Sigmoid colon (tissue), 7 donors: ENCODE results near the gene MRPL49. TPM values are rescaled to one million over a fixed set of nuclear protein-coding genes. Genes with fewer than 3 reads are reported as not detected.
"Not testable (repeated sequence)": the region's sequence is repeated elsewhere in the genome, so short reads cannot be mapped to it uniquely, and the experiment has no call there.

Source experiments
- DNase-seq: peaks from one replicate; pipeline ENCODE4 v3.0.0-alpha.2; 2019
- H3K27ac ChIP-seq, 4 donors: fragments of 200-600 bp; sonication (generic); one replicate each; pipeline ENCODE4 v1.5.1; 2016 to 2019; ENCODE audit warnings: mild to moderate bottlenecking in 1 of 4
- H3K27me3 ChIP-seq, 3 donors: fragments of 200-600 bp; sonication (generic); one replicate each; pipeline ENCODE4 v1.5.1; 2019; ENCODE audit warnings: mild to moderate bottlenecking in 1 of 3
- H3K36me3 ChIP-seq, 4 donors: fragments of 200-600 bp; sonication (generic); one replicate each; pipeline ENCODE4 v1.5.1; 2016 to 2019
- H3K4me1 ChIP-seq, 4 donors: fragments of 200-600 bp; sonication (generic); one replicate each; pipeline ENCODE4 v1.5.1; 2017 to 2019
- H3K4me3 ChIP-seq, 4 donors: fragments of 200-600 bp; sonication (generic); one replicate each; pipeline ENCODE4 v1.5.1; 2017 to 2019; ENCODE audit warnings: mild to moderate bottlenecking in 2 of 4, moderate library complexity in 1 of 4
- H3K9me3 ChIP-seq, 4 donors: fragments of 200-600 bp in 3 of 4; sonication (generic) in 3 of 4; one replicate each; pipeline versions ENCODE4 v1.5.1 to v1.6.1; 2013 to 2019
- CTCF ChIP-seq, 4 experiments: fragments of 450-650 bp in 3 of 4; fragments of 200-600 bp in 1 of 4; IDR thresholded peaks; one replicate each; pipeline ENCODE4 v1.5.1; 2016 to 2019; ENCODE audit warnings: antibody characterized with exemption in 4 of 4, mild to moderate bottlenecking in 3 of 4, moderate library complexity in 2 of 4
- EP300 ChIP-seq, 4 donors: sonication (generic); formaldehyde crosslinking; IDR thresholded peaks; one replicate each; pipeline ENCODE4 v1.6.1; 2017; ENCODE audit warnings: antibody characterized with exemption in 4 of 4
- POLR2A ChIP-seq, 2 donors: fragments of 450-650 bp; IDR thresholded peaks; one replicate each; pipeline ENCODE4 v1.6.1; 2016; ENCODE audit warnings: antibody characterized with exemption in 2 of 2, mild to moderate bottlenecking in 2 of 2, moderate library complexity in 2 of 2
- POLR2AphosphoS5 ChIP-seq, 4 donors: sonication (generic); formaldehyde crosslinking; IDR thresholded peaks; one replicate each; pipeline ENCODE4 v1.6.1; 2017; ENCODE audit warnings: antibody characterized with exemption in 4 of 4
- WGBS, 2 donors: extraction: QIAGEN DNeasy Blood & Tissue Kit; methylation state at CpG; one replicate each; pipeline ENCODE4 v1.1.7; 2013; 5-methylcytosine and 5-hydroxymethylcytosine counted together
- intact Hi-C: fragments of 100-400 bp; cut with DNase I; formaldehyde crosslinking; loops from one replicate; pipeline ENCODE4 v1.15.1; 2023
- polyA plus RNA-seq, 3 donors: library from polyadenylated mRNA; stranded (reverse); fragments of 200-250 nt; gene quantifications; one replicate each; pipeline ENCODE4 v1.2.3, GENCODE V29; 2013
- total RNA-seq, 4 donors: library from RNA; depleted of rRNA; stranded (reverse); fragments of >200 nt; gene quantifications; one replicate each; pipeline ENCODE4 v1.1.0, GENCODE V29; 2016
- donor health status: healthy with polysubstance abuse.
- donor health status: Bipolar disorder and iron deficiency.
- donor health status: healthy.

Gene MRPL49
- total and polyA plus RNA-seq, 7 donors: 41.5 to 104 (median 69.8) TPM

GRCh38 chr11:65136515-65137096 is 14.5 kb downstream of the MRPL49 start:
- no peak overlapping the region for H3K27ac ChIP-seq
- intact Hi-C loops: no loop called here

DNA sequence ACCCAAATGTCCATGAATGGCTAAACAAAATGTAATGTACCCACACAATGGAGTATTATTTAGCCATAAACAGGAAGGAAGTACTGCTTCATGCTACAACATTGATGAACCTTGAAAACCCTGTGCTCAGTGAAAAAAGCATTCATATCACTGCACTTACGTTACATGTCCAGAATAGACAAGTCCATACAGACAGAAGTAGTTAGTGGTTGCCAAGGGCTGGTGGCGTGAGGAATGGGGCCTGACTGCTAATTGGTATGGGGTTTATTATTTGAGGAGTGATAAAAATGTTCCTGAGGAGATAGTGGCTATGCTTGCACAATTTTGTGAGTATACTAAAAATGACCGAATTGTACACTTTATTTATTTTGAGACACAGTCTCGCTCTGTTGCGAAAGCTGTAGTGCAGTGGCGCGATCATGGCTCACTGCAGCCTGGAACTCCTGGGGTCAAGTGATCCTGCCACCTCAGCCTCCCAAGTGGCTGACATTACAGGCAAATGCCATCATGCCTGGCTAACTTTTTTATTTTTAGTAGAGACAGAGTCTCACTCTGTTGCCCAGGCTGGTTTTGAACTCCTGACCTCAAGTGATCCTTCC is 19.9 kb downstream of the MRPL49 start:
- TF ChIP-seq CTCF (IDR thresholded peaks at IDR 0.05): no peak
- no peak for TF ChIP-seq POLR2AphosphoS5 (IDR thresholded peaks at IDR 0.05)
- TF ChIP-seq EP300 (IDR thresholded peaks at IDR 0.05): no peak
- no peak for TF ChIP-seq POLR2A (IDR thresholded peaks at IDR 0.05)
- H3K27me3 ChIP-seq: peaks cover 0 to 3% (median 0%) of the 10 kb centered on the region in 3 donors
- 79 to 86% methylated on average over 7 of the region's 7 CpGs for WGBS, 2 donors
- no peak overlapping the region for H3K4me3 ChIP-seq
- DNase-seq: no peak
- intact Hi-C loops: no loop called here
- H3K4me1 ChIP-seq: no peaks in the 10 kb centered on the region
- no peaks in the 10 kb centered on the region for H3K36me3 ChIP-seq
- no peaks in the 10 kb centered on the region for H3K9me3 ChIP-seq
- no peak overlapping the region for H3K27ac ChIP-seq

More at GRCh38 chr11:65136515-65137096, 14.5 kb downstream of the MRPL49 start:
- TF ChIP-seq POLR2A (IDR thresholded peaks at IDR 0.05) (no peak), CTCF (IDR thresholded peaks at IDR 0.05) (no peak), EP300 (IDR thresholded peaks at IDR 0.05) (no peak), POLR2AphosphoS5 (IDR thresholded peaks at IDR 0.05) (no peak)
- Histone ChIP-seq H3K36me3 (peaks cover 0 to 14% (median 11%) of the 10 kb centered on the region in 4 donors), H3K9me3 (no peaks in the 10 kb centered on the region), H3K4me3 (no peak overlapping the region), H3K27me3 (no peaks in the 10 kb centered on the region), H3K4me1 (peaks cover 0 to 31% (median 25%) of the 10 kb centered on the region in 4 donors)
- WGBS, 2 donors: 28 to 78% methylated on average over 15 of the region's 15 CpGs
- DNase-seq: no peak

- intact Hi-C loops: no loop called here
- Histone ChIP-seq H3K36me3 (no peaks in the 10 kb centered on the region), H3K27me3 (peaks cover 0 to 4% (median 0%) of the 10 kb centered on the region in 3 donors), H3K9me3 (no peaks in the 10 kb centered on the region), H3K4me1 (peaks cover 0 to 13% (median 4%) of the 10 kb centered on the region in 4 donors), H3K4me3 (no peak overlapping the region), H3K27ac (no peak overlapping the region)
- no peak for DNase-seq
- no peak for TF ChIP-seq CTCF (IDR thresholded peaks at IDR 0.05)
- TF ChIP-seq POLR2A (IDR thresholded peaks at IDR 0.05): no peak
- no peak for TF ChIP-seq EP300 (IDR thresholded peaks at IDR 0.05)
- no peak for TF ChIP-seq POLR2AphosphoS5 (IDR thresholded peaks at IDR 0.05)
- whole genome bisulfite sequencing, 2 donors: 67 to 87% methylated on average over 2 of the region's 2 CpGs
Measured at GRCh38 chr11:65147352-65148075, 25.4 kb downstream of the MRPL49 start.

DNA sequence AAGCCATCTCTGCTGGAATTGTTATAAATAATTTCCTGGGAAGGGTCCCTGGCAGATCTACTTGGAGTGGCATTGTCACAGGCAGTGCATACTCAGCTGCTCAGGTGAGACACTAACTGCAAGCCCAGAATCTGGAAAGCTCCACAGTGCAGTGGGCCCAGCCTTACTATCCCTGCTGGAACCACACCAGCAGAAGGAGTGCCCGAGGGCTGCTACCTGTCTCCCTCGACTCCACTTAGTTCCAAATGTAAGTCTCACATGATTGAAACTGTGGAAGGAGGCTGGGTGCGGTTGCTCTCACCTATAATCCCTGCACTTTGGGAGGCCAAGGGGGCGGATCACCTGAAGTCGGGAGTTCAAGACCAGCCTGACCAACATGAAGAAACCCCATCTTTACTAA is 26.5 kb downstream of the MRPL49 start:
- TF ChIP-seq POLR2A (IDR thresholded peaks at IDR 0.05): no peak
- TF ChIP-seq EP300 (IDR thresholded peaks at IDR 0.05): no peak
- Histone ChIP-seq H3K36me3 (no peaks in the 10 kb centered on the region), H3K4me1 (peaks cover 0 to 13% (median 4%) of the 10 kb centered on the region in 4 donors), H3K27ac (no peak overlapping the region), H3K27me3 (peaks cover 0 to 4% (median 0%) of the 10 kb centered on the region in 3 donors), H3K4me3 (no peak overlapping the region), H3K9me3 (no peaks in the 10 kb centered on the region)
- WGBS, 2 donors: 89 to 91% methylated on average over 5 of the region's 5 CpGs
- DNase-seq: no peak
- intact Hi-C loops: no loop called here

DNA sequence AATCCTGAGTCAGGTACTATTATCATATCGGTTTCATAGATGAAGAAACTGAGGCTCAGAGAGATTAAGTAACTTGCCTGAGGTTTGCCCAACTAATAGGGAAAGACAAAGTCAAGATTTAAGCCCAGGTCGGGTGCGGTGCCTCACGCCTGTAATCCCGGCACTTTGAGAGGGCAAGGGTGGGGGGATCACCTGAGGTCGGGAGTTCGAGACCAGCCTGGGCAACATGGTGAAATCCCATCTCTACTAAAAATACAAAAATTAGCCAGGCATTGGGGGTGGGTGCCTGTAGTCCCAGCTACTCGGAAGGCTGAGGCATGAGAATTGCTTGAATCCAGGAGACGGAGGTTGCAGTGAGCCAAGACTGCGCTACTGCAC is 28.0 kb downstream of the MRPL49 start:
- H3K9me3 ChIP-seq, H3K36me3 ChIP-seq, H3K27me3 ChIP-seq, H3K4me3 ChIP-seq, DNase-seq, intact Hi-C loops: not testable (repeated sequence)
- 77 to 84% methylated on average over 10 of the region's 10 CpGs for WGBS, 2 donors
- H3K27ac ChIP-seq: peak overlapping the region in 3 of 4 donors; percentile 28 to 65 (median 51)
- peaks cover 0 to 13% (median 4%) of the 10 kb centered on the region in 4 donors for H3K4me1 ChIP-seq
